ENCODE results near the gene TSSK6.

TSSK6 gene

GRCh38 chr19:19464339-19465098 is 50.8 kb downstream of the TSSK6 start:
- no peak for DNase-seq (ENCODE audit: low spot score)

All from RKO (cell line).